ENCODE measurements around the gene ATP5MC3. TPM values are rescaled to one million over a fixed set of nuclear protein-coding genes. Genes with fewer than 3 reads are reported as not detected.

Gene ATP5MC3
- total RNA-seq, 4 donors from 2014 or later = 145 to 385 (median 276) TPM

- DNase-seq = no peak
- WGBS, 2 donors = 63 to 76% methylated on average over 2 of the region's 2 CpGs
- Histone ChIP-seq H3K4me1 (peaks cover 0 to 10% (median 0%) of the 10 kb centered on the region in 3 donors), H3K9me3 (no peaks in the 10 kb centered on the region), H3K36me3 (peaks cover 0 to 55% (median 0%) of the 10 kb centered on the region in 3 donors), H3K27ac (no peak overlapping the region), H3K4me3 (no peak overlapping the region), H3K27me3 (no peaks in the 10 kb centered on the region)
- intact Hi-C loops (cut with DNase I) = no loop called here
- TF ChIP-seq POLR2A (IDR thresholded peaks at IDR 0.05) (no peak), CTCF (IDR thresholded peaks at IDR 0.05) (no peak)
Measured at GRCh38 chr2:175131252-175131651, 50.3 kb downstream of the ATP5MC3 start.

GRCh38 chr2:175126661-175127060, 54.8 kb downstream of the ATP5MC3 start:
- H3K36me3 ChIP-seq = peaks cover 0 to 30% (median 0%) of the 10 kb centered on the region in 3 donors
- H3K27ac ChIP-seq = no peak overlapping the region
- no peak overlapping the region for H3K4me3 ChIP-seq
- no peaks in the 10 kb centered on the region for H3K27me3 ChIP-seq
- no peak for DNase-seq
- no peak for TF ChIP-seq CTCF (IDR thresholded peaks at IDR 0.05)
- TF ChIP-seq POLR2A (IDR thresholded peaks at IDR 0.05) = no peak
- peaks cover 0 to 12% (median 0%) of the 10 kb centered on the region in 3 donors for H3K4me1 ChIP-seq
- no peaks in the 10 kb centered on the region for H3K9me3 ChIP-seq
- intact Hi-C loops (cut with DNase I) = no loop called here
- 88 to 100% methylated on average over 1 of the region's 1 CpG for WGBS, 2 donors

Small RNA genes within 50 kb of the gene (small RNA-seq; reads per million reads assigned to genes)
- gene MIR933 = 0 reads per million in 4 donors

Other genes starting within 250 kb of the ATP5MC3 start
- gene CHN1, start 176.3 kb downstream of the ATP5MC3 start, total RNA-seq = 1 to 10 TPM in 3 of 4 donors, under 1 TPM in 1; 0.30 to 5.8 (median 3.6) TPM
- 10 to 100 TPM in 3 of 4 donors, 1 to 10 TPM in 1; 9.9 to 40.1 (median 18.0) TPM for gene ATF2, start 13.5 kb downstream of the ATP5MC3 start, total RNA-seq